GM13977 (cell line): Measurements from ENCODE around the gene SLC16A8.

Experiments
- DNase-seq: peaks from one replicate; pipeline ENCODE4 v3.0.0; 2012; ENCODE audit warnings: low spot score
- in situ Hi-C: fragments of 300-500 bp; cut with MboI; formaldehyde crosslinking; loops from one replicate; pipeline ENCODE4 v1.12.0; 2022; ENCODE audit warnings: low sequenced_read_pairs, low pct_unique_long_range_greater_than_20kb, mixed read lengths, inconsistent platforms; ENCODE audit not compliant: unreplicated experiment
- TF ChIP-seq, protein P1 (sequence below): IDR thresholded peaks from 2 replicates; pipeline ENCODE4 v1.5.1; 2012; ENCODE audit warnings: mild to moderate bottlenecking, control low read depth; ENCODE audit not compliant: insufficient read depth; ENCODE audit errors: extremely low read depth, missing control alignments

Gene SLC16A8

DNA sequence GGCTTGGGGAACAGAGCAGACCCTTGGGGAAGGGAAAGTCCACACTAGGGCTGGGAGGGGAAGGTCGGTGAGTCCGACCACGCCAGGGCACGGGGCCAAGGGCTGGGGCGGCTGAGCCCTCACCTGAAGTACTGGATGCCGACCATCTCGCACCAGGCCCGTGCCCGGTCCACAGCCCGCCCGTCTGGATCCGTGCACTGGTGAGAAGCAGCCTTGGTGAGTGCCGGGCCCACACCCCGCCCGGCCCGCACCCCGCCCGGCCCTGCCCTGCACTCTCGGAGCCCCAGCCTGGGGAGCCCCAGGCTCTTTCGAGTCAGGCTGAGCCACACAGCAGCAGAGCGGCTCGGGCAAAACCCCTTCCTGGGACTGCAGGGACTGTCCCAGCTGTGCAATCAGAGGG is 28.4 kb upstream of the SLC16A8 start:
- no peak for DNase-seq
- TF ChIP-seq, protein P1, sequence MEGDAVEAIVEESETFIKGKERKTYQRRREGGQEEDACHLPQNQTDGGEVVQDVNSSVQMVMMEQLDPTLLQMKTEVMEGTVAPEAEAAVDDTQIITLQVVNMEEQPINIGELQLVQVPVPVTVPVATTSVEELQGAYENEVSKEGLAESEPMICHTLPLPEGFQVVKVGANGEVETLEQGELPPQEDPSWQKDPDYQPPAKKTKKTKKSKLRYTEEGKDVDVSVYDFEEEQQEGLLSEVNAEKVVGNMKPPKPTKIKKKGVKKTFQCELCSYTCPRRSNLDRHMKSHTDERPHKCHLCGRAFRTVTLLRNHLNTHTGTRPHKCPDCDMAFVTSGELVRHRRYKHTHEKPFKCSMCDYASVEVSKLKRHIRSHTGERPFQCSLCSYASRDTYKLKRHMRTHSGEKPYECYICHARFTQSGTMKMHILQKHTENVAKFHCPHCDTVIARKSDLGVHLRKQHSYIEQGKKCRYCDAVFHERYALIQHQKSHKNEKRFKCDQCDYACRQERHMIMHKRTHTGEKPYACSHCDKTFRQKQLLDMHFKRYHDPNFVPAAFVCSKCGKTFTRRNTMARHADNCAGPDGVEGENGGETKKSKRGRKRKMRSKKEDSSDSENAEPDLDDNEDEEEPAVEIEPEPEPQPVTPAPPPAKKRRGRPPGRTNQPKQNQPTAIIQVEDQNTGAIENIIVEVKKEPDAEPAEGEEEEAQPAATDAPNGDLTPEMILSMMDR, result no peak
- in situ Hi-C loops, result no loop called here

DNA sequence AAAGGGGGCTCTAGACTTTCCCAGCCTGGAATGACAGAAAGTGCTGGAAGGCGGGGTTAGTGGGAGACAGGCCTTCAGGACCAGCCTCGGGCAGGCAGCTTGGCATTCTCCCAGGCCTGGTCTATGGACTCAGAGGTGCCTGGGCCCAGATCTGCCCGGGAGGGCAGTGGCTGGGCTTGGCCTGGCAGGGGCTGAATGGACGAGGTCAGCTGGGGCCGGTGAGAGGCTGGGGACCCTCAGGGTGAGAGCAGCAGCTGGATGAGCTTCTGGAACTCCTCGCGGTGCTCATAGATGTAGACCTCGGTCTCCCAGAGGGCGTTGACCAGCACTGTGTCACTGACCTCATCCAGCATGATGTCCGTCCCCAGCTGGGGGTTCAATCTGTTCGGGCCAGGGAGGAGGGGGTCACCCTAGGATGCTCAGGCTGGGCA is 28.0 kb upstream of the SLC16A8 start:
- DNase-seq, result no peak
- in situ Hi-C loops, result no loop called here
- TF ChIP-seq, protein P1, result no peak

DNA sequence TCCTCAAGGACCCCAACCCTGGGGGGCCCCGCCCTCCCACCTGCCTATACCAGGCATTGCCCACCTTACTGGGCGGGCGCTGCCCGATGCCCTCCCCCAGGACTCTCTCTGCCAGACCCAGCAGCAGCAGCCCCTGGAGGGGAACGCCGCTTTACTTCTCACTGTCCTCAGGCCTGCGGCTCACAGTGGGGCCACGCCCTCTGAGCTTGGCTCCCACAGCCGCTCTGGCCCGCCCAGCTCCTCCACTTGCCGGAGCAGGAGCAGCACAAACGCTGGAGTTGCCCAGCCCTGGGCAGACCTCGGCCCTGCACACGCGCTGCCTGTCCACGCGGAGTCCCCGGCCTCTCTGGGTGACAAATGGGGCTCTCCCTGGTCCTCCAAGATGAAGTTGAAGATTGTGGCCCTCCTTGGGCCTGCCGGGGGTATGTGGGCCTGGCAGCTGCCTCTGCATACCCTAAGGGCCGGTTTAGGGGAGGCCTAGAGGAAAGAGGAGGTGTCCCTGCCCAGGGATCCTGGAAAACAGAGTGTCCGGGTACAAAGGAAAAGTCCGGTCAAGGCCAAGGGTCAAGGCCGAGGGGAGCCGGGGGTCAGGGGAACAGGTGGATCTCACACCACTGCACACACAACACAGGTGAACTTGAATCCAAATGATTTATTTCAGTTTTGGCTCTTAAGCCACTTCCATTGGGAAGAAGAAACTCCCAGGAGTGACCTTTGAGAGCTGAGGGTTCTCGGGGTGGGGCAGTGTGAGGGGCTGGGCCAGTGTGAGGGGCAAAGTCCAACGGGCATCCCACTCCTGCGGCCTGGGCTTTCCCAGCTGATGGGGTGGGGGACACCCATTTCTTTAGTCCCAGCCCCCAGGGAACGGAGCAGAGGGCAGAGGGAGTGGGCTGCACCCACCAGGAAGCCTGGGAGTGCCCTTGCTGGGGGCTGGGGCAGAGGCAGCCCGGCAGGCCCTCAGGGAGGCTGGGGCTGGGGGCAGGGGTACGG is 27.2 kb upstream of the SLC16A8 start:
- DNase-seq, result no peak
- in situ Hi-C loops, result no loop called here

DNA sequence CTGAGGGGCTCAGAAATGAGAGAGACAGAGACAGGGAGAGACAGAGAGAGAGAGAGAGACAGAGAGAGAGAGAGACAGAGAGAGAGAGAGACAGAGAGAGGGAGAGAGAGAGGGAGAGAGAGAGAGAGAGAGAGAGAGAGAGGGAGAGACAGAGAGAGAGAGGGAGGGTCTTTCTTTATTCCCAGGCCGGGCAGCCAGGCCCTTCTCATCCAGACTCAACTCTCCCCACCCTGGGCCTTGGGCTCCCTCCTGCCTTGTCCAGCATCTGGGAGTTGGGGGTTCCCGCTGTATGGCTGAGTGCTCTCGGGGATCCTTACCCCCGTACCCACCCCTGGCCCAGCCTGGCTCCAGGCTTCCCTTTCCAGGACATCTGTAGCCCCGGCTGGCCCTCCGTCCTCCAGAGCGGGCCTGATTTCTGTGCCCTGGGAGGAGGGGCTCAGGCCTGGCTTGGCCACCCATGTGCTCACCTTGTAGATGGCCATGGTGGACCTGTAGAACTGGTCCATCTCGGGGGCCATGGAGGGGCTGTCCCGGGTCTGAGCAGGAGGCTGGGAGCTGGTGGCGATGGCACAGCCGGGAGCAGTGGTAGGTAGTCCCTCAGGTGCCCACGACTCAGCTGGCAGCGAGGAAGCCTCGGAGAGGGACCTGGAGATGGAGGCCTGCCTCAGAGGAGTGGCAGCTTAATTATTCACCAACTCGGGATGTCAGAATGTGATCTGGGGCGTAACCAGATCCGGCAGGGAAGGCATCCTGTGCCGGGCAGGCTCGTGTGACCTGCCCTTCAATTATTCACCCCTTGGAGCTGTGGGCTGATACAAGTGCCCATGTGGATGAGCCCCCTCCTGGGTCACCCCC is 26.3 kb upstream of the SLC16A8 start, which contains the start of gene BAIAP2L2:
BAIAP2L2 (minus strand) TSS at position 677 of the 855 bp plus-strand sequence; CDS start at position 518, 159 bp downstream.
- no peak for DNase-seq
- in situ Hi-C loops, result no loop called here
- TF ChIP-seq, protein P1, result no peak

More for the DNA sequence above, 27.2 kb upstream of the SLC16A8 start:
- TF ChIP-seq, protein P1, result no peak

DNA sequence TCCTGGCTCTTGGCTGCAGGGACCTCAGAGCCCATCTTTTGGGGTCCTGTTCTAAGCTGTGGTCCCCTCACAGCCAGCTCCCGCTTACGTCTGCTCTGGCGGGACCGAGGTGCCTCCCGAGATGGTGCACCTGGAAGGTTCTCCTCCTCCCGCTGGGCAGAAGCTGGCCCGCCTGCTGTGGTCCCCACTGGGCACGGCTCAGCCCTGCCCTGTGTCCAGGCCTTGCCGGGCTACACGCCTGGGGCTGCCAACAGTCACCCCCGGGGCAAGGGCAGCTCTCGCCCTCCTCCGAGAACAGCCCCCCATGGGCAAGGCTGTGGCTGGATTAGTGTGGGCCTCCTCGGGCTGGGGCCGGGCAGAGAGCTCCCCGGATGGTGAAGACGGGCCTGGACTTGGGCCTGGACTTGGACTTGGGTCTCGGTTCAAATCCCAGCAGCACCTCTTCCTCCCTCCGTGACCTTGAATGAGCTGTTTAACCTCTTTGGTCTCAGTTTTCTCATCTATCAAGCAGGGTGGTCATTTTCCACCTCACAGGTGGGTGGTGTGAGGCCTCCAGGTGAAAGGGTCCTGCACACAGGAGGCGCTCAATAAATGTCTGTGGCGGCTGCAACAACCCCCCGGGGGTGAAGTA is 25.5 kb upstream of the SLC16A8 start:
- no peak for DNase-seq
- in situ Hi-C loops, result no loop called here
- TF ChIP-seq, protein P1, result no peak
